NCI-H1436 (cell line): ENCODE measurements around the gene C20orf141.
"Not testable (repeated sequence)": the region's sequence is repeated elsewhere in the genome, so short reads cannot be mapped to it uniquely, and the experiment has no call there.

ENCODE experiments used
- DNase-seq: peaks from one replicate; lab custom pipeline; 2025; lab: John Stamatoyannopoulos, UW

Gene C20orf141

GRCh38 chr20:2799688-2800520 is 14.9 kb upstream of the C20orf141 start:
- no peak for DNase-seq

GRCh38 chr20:2800521-2801285 is 14.1 kb upstream of the C20orf141 start, which contains the start of gene CPXM1:
Gene CPXM1, minus strand, starts transcription at chr20:2800627. Its CDS starts 55 bp downstream, at chr20:2800572.
- no peak for DNase-seq

DNA sequence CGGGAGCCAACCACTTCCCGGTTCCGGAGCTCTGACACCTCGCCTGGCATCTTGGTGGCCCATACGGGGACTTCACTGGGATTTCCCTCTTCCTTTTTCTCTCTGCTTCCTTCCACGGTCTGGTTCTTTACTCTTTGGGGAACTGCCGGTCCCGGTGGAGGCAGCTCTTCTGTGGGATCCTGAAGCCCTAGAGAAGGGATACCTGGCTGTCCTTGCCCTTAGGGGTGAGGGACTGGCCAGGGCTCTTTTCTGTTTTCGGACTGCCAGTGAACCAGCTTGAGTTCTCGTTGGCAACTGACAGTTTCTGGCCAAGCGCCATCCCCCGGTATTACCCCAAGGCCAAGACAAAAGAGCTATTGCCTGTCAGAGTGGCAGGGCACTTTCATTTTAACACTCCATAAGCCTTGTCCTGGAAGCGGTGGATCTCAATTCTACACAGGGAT is 13.5 kb upstream of the C20orf141 start:
- DNase-seq = no peak

DNA sequence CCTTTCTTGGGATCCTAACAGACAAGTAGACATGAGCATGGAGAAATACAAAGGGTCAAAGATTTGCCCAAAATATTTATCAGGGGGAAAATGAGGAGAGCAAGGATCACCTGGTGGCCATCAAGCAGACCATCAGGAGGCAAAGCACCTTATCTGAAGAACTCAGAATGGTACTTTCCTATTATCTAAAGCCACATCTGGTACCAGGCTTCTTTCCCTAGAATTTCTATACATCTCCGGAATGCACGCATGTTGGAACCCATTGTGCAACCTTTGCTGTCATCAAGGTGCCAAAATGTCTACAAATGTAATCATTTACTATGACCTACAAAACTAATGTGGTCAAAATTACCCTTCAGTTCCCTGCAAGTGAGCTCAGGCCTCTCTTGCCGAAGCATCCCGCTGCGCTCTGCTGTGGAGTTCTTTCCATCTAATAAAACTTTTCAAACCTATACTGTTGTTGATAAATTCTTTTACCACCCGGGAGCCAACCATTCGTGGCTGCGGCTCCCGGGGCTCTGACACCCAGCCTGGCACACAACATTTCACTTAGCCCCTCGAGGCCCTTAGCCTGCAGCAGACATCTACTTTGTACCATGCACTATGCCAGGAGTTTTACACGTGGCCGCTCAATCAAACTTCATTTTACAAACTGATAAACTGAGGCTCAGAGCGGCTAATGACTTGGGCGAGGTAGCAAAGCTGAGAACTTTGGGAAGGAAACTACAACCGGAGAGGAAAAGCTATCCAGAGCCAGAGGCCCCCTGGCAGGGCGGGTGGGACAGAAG is 10.6 kb upstream of the C20orf141 start:
- no peak for DNase-seq

GRCh38 chr20:2804852-2805688 is 9.7 kb upstream of the C20orf141 start:
- DNase-seq = no peak

GRCh38 chr20:2805689-2806350 is 9.0 kb upstream of the C20orf141 start:
- DNase-seq = no peak

- DNase-seq = no peak
Observed at GRCh38 chr20:2806351-2806701, 8.5 kb upstream of the C20orf141 start.

GRCh38 chr20:2807019-2807418 is 7.8 kb upstream of the C20orf141 start:
- no peak for DNase-seq

DNA sequence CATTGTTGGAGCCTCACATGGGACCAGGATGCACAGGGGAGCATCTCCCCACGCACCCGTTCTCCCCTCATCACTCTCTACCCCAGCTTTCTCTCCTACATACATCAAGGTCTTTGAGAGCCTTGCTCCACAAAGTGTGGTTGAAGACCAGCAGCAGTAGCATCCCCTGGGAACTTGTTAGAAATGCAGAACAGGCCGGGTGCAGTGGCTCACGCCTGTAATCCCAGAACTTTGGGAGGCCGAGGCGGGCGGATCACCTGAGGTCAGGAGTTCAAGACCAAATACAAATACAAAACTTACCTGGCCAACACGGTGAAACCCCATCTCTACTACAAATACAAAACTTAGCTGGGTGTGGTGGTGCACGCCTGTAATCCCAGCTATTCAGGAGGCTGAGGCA is 6.9 kb upstream of the C20orf141 start:
- DNase-seq = not testable (repeated sequence)

DNA sequence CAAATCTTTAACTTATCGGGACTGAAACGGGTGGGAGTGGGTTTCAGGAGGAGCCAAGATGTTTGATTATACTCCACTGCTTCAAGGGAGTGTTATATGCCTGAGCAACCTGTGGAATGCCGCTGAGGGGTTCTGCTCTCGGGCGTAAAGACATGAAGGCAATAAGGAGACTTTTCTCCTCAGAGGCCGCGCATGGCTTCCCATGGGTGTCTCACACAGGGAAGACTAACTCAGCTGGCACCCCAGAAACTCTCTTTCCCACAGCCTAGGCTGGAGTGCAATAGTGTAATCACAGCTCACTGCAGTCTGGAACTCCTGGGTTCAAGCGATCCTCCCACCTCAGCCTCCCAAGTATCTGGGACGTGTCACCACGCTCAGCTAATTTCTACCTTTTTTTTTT is 5.1 kb upstream of the C20orf141 start:
- no peak for DNase-seq

DNA sequence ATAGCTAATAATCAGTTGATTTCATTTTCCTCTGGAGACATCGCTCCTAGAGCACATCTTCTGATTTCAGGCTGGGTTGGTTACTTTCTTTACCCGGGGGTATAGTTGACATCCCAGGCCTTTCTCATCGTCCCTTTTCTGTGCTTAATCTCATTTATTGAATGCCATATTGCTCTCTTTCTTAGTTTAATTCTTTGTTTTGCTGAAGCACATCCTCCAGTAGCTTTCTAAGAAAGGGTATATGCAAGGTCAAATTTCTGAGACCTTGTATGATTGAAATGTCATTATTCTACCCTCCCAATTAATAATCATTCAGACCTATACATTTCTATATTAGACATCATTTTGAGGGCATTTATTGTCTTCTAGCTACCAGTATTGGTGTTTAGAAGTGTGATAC is 2.6 kb upstream of the C20orf141 start:
- DNase-seq = no peak

GRCh38 chr20:2814076-2814475 is 711 bp upstream of the C20orf141 start:
- DNase-seq = no peak

- DNase-seq = no peak
Observed at GRCh38 chr20:2815242-2815900, 584 bp downstream of the C20orf141 start.

GRCh38 chr20:2816030-2816582 is 1.3 kb downstream of the C20orf141 start, which contains the start of gene TMEM239:
Gene TMEM239, plus strand, starts transcription at chr20:2816364. Its CDS starts 191 bp downstream, at chr20:2816555.
- DNase-seq = no peak

- no peak for DNase-seq
Observed at GRCh38 chr20:2816583-2817340, 2.0 kb downstream of the C20orf141 start.

- no peak for DNase-seq
Observed at GRCh38 chr20:2817341-2817726, 2.5 kb downstream of the C20orf141 start.

- DNase-seq = no peak
Observed at GRCh38 chr20:2817891-2818595, 3.3 kb downstream of the C20orf141 start.

DNA sequence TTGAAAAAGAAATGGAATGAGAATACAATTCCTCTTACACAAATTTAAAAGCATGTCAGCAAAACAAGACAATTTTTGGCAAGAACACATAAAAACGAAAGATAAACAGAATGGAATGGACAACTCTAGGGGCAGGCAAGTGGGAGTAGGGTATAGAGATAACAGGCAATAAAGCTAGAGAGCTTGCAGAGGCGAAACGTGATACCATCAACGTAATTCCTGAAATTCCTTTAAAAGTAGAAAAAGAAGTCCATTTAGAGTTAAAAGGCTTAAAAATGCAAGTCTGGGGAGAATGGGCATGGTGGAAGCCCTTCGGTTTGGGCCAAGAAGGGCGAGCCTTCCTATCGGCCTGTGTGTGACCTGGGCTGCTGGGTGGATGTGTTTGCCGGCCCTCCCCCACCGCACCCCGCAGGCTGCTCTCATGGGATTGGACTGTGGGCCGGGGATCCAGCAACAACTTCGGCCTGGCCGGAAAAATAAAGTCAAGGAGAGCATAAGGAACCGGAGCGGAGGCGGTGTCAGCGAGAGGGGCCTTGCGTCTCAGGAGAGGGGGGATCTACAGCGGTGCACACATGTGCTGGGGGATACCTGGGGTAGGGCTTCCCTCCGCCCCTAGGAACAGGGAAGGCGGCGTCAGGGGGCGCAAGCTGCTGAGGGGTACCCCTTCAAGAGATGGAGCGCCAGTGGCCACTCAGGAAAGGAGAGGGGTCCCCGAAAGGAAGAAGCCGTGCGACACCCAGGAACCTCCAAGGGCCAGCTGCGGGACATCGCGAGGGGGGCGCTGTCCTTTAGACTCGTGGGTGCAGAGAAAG is 5.5 kb downstream of the C20orf141 start:
- DNase-seq = no peak
